LNCaP clone FGC (cell line): ENCODE results near the gene NOC4L.

Experiments
- DNase-seq: peaks from one replicate; pipeline ENCODE4 v3.0.0-alpha.2; 2011; ENCODE audit warnings: low read depth
- H3K4me3 ChIP-seq: 2 replicates; pipeline ENCODE4 v1.5.1; 2011; ENCODE audit warnings: mild to moderate bottlenecking, low read depth, low read length, control low read depth
- TF ChIP-seq, protein P1 (sequence below): IDR thresholded peaks from 2 replicates; pipeline ENCODE4 v1.5.1; 2012; ENCODE audit warnings: mild to moderate bottlenecking; ENCODE audit not compliant: control insufficient read depth, insufficient read depth; ENCODE audit errors: extremely low read depth

Gene NOC4L

GRCh38 chr12:132111654-132112304, 32.5 kb upstream of the NOC4L start:
- no peak overlapping the region for H3K4me3 ChIP-seq
- TF ChIP-seq, protein P1, sequence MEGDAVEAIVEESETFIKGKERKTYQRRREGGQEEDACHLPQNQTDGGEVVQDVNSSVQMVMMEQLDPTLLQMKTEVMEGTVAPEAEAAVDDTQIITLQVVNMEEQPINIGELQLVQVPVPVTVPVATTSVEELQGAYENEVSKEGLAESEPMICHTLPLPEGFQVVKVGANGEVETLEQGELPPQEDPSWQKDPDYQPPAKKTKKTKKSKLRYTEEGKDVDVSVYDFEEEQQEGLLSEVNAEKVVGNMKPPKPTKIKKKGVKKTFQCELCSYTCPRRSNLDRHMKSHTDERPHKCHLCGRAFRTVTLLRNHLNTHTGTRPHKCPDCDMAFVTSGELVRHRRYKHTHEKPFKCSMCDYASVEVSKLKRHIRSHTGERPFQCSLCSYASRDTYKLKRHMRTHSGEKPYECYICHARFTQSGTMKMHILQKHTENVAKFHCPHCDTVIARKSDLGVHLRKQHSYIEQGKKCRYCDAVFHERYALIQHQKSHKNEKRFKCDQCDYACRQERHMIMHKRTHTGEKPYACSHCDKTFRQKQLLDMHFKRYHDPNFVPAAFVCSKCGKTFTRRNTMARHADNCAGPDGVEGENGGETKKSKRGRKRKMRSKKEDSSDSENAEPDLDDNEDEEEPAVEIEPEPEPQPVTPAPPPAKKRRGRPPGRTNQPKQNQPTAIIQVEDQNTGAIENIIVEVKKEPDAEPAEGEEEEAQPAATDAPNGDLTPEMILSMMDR = no peak
- no peak for DNase-seq

DNA sequence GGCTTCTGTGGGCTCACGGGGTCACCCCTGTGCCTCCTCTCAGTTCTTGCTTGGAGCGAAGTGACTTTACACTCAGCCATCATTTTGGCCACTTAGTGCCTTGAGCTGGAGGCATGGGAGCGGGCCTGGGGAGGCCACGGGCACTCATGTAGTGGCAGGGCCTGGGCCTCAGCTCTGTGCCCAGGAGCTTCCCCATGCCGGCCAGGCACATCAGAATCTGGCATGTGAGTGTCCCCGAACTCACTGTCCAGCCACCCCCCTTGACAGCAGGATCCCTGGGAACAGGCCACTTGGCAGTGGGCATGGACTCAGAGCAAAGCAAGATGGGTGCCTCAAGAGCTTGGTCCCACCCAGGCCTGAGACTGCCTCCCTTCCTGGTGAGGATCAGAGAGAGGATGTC, 29.6 kb upstream of the NOC4L start:
- no peak for DNase-seq
- no peak overlapping the region for H3K4me3 ChIP-seq
- TF ChIP-seq, protein P1 = no peak

DNA sequence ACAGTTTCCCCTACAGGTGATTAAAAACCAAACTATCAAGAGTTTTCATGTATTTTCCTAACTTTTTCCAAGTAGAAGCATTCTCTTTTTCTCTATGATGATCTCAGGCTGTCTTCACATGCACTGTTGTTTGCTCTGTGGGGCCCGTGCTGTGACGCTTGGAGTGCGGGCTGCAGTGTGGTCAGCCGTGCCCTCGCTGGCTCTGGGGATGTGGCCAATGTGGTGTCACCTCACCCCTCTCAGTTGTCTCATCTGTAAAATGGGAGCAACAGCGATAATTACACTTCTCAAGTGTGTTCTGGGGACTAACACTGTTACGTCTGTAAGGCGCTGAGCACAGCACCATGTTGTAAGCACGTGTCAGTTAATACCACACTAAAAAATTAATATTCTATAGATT, 28.8 kb upstream of the NOC4L start:
- DNase-seq = no peak
- H3K4me3 ChIP-seq = no peak overlapping the region
- TF ChIP-seq, protein P1 = no peak

- no peak overlapping the region for H3K4me3 ChIP-seq
- TF ChIP-seq, protein P1 = no peak
- no peak for DNase-seq
Observed at GRCh38 chr12:132116709-132117557, 27.3 kb upstream of the NOC4L start.

DNA sequence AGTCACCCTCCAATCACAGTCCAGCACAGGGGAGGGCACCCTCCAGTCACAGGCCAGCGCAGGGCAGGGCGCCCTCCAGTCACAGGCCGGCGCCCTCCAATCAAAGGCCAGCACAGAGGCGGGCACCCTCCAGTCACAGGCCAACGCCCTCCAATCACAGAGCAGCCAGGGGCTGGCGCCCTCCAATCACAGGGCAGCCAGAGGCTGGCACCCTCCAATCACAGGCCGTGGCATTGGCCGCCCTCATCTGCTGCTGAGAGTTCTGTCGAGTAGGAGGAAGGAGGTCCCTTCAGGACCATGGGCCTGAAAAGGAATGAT, 26.7 kb upstream of the NOC4L start:
- TF ChIP-seq, protein P1 = no peak
- no peak for DNase-seq
- H3K4me3 ChIP-seq = no peak overlapping the region

DNA sequence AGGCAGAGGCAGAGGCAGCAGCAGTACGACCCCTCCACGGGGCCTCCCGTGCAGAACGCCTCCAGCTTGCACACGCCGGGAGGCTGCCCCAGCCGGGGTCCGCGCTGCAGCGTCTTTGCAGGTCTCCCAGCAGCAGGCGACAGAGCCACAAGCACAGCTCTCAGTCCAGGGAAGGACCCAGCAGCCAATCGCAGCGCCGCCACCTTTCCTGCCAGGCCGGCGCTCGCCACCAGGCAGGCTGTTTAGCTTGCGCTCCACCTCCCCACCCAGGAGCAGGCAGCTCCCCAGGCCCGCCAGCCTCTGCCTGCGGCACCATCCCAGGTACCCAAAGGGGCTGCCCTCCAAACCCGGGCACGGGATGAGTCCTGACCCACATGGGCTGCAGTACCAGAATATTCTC, 25.4 kb upstream of the NOC4L start:
- DNase-seq = no peak
- no peak overlapping the region for H3K4me3 ChIP-seq
- TF ChIP-seq, protein P1 = no peak
